HG03103 (cell line): Measurements from ENCODE around the gene CACNA1I.

Source experiments
- ATAC-seq: cut with Tn5 transposase; IDR thresholded peaks from one replicate; pipeline ENCODE4 v1.9.1; 2021; ENCODE audit warnings: low read depth; ENCODE audit not compliant: unreplicated experiment

CACNA1I gene

DNA sequence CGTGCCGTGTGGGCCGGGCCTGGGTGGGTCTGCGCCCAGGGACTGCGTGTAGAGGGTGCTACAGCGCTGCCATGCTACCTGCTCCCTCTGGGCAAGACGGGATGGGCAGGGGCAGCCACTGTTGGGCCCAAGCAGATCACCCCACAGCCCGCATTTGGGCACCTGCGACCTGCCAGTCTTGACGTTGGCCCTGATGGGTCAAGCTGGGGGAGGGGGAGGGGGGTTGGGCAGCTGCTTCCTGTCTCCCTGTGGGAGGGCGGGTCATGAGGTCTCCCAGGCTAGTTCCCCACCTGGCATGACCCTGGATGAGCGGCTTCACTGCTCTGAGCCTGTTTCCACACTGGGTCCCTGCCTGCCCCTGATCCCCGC lies 35.2 kb upstream of the CACNA1I start:
- no peak for ATAC-seq

GRCh38 chr22:39535831-39536449 lies 34.6 kb upstream of the CACNA1I start:
- no peak for ATAC-seq

DNA sequence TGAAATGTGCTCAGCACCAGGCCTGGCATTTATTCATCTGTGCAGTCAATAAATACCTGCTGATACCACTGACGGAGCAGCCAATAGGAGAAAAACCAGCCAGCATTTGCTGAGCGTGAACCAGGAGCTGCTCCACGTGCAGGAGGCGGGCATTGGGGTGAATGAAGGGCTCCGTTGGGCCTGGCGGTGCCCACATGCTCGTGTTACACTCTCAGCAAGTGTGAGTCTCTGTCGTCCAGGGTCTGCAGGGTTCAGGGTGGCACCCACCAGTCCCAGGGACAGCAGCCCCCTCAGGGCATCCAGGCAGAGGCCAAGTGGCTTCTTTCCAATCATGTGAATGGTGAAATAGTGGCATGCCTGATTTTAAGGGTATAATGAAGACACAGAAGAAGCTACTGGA lies 33.8 kb upstream of the CACNA1I start:
- no peak for ATAC-seq

GRCh38 chr22:39537975-39538374 lies 32.6 kb upstream of the CACNA1I start:
- ATAC-seq = no peak

DNA sequence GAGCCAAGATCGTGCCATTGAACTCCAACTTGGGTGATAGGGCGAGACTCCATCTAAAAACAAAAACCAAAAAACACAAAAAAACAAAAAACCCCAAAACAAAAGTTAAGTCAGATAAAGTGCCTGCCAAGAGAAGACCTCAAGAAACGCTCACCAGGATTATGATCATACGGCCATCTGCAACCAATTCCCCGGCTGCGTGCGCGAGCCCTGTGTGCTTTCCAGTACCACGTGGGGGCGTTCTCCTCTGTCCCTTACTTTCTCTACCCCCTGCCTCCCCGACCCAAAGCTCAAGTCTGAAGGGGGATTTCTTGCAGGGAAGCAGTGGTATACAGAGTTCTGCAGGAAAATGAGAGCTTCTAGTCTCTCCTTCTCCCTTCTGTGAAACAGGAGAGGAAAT lies 27.5 kb upstream of the CACNA1I start:
- no peak for ATAC-seq

- ATAC-seq = no peak
Observed at GRCh38 chr22:39545386-39546365, 24.9 kb upstream of the CACNA1I start.

- ATAC-seq = no peak
Observed at GRCh38 chr22:39546889-39547586, 23.5 kb upstream of the CACNA1I start.

- ATAC-seq = no peak
Observed at GRCh38 chr22:39547587-39547947, 23.0 kb upstream of the CACNA1I start.

DNA sequence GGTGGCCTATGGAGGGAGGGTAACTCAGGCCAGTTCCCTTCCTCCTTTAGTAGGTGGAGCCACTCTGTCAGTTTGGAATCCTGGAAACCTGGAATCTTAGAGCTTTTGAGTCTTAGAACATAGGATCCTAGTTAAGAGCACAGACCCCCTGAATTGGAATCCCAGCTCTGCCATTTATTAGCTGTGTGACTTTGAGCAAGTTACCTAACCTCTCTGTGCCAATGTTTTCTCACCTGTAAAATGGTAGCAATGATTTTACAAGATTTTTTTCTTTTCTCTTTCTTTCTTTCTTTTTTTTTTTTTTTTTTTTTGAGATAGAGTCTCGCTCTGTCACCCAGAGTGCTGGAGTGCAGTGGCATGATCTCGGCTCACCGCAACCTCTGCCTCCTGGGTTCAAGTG lies 17.1 kb upstream of the CACNA1I start:
- ATAC-seq = no peak

GRCh38 chr22:39554151-39554550 lies 16.4 kb upstream of the CACNA1I start:
- no peak for ATAC-seq

DNA sequence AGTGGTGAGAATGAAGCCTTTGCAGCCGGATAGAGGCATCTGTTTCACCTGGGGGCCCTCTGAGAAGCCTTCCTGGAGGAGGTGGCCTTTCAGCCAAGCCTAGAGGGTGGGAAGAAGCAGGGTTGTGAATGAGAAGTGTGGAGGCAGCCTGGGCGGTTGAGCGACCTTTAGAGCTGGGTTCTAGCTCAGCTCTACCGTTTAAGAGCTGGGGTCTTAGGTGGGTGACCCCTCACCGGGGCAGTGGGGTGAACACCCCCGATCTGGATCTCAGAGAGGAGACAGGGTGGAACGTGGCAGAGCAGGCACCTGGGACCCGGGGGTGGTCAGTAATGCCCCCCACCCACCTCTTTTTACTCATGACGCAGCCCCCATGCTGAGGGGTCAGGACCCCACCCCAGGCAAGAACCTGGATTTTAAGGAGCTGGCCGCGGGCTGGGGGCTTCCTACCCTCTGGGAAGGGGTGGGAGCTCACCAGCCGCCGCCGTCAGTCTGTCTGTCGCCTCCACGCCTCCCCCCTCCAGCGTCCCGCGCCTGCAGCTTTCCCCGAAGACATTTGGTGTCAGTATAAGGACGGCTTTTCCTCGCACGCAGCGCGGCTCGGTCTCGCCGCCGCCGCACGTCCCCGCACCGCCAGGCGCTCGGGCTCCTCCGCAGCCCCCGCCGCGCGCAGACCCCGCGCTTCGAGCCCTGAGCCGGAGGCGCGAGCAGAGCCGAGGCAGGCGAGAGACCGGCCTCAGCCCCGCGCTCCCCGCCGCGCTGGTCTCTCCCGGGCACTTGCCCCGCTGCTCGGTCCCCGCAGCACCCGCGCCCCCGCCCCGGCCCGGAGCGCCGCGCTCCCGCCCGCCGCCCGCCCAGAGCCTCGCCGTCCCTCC lies 13.3 kb upstream of the CACNA1I start:
- ATAC-seq = no peak

DNA sequence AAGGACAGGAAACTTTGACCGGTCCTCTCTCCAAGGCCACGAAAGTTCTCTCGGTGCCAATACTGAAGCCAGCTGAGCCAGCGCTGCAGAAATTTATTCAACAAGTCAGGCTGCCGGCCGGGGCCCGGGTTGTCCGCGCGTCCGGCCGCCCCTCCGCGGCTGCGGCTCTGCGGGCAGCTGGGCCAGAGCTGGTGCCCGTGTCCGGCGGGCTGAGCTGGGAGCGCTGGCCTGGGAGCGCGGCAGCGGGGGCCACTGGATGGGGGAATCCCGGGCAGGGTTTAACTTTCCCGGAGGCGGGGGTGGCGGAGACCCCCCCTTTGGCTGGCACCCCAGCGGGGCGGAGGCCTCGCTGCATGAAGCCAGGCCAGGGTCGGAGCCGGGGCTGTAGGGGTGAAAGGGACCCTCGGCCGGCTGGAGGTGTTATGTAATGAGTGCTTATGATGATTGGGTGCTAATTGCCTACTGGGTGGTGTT lies 12.3 kb upstream of the CACNA1I start:
- ATAC-seq = no peak

DNA sequence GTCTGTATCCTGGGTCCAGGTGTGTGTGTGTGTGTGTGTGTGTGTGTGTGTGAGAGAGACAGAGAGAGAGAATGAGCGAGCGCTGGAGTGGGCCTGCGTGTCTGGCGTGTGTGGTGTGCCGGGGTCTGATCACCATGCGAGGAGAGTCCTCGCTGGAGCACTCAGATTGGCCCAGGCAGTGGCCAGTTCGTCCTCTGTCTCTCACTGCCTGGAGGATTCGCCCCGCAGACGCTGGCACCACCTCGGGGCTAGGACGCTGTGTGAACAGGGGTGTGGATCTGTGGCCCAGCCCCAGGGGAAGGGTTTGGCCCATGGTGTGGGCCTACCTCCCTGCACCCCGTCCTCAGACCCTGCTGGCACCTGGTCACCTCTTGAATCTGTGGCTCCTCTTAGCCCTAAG lies 11.6 kb upstream of the CACNA1I start:
- ATAC-seq = no peak

- ATAC-seq = no peak
Observed at GRCh38 chr22:39559456-39560105, 11.0 kb upstream of the CACNA1I start.

GRCh38 chr22:39560127-39560526 lies 10.4 kb upstream of the CACNA1I start:
- ATAC-seq = no peak

DNA sequence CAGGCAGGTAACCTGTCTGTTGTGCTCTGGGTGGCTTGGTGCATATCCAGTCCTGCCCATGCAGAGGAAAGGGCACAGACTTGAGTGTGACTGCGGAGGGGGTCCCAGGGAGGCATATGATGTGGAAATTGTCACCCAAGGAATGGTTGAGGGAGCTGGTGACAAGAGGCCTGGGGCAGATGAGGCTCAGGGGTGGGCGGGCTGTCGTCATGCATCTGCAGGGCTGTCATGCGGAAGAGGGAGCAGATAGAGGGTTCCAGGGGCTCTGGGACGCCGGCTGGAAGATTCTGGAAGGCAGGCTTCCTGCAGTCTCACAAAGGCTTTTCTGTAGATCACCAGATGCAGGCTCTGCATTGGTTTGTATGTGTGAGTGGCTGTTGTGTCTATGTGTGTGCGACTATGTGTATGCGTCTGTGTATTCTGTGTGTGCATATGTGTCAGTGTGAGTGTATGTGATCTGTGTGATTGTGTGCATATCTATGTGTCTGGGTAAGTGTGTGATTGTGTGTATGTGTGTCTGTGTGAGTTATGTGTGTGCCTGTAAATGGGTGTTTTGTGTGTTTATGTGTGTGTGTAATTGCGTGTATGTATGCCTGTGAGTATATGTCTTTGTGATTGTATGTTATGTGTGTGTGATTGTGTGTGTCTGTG lies 7.6 kb upstream of the CACNA1I start:
- no peak for ATAC-seq

GRCh38 chr22:39563571-39564428 lies 6.8 kb upstream of the CACNA1I start:
- ATAC-seq = no peak

DNA sequence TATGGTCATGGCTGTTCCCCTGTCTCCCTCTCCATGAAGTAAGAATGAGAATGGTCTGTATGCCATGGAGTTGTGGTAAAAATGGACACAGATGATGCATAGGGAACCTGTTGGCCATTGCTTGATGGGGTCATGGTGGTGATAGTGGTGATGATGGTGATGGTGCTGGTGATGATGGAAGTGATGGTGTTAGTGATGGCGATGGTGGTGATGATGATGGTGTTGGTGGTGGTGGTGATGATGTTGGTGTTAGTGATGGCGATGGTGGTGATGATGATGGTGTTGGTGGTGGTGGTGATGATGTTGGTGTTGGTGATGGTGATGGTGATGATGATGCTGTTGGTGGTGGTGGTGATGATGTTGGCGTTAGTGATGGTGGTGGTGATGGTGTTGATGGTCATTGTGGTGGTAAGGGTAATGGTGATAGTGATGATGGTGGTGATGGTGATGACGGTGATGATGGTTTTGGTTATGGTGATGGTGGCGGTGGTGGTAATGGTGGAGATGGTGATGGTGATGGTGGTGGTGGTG lies 5.1 kb upstream of the CACNA1I start:
- ATAC-seq = no peak
